ENCODE results near the gene C3orf33.

C3orf33 gene

GRCh38 chr3:155739154-155739553, 66.9 kb downstream of the C3orf33 start:
- H3K36me3 ChIP-seq (ENCODE audit: control insufficient read depth, insufficient read depth, low read length, severe bottlenecking) = no peaks in the 10 kb centered on the region
- no peak overlapping the region for H3K9ac ChIP-seq (ENCODE audit: low read length)
- peaks cover 5% of the 10 kb centered on the region for H3K4me1 ChIP-seq (ENCODE audit: control insufficient read depth, insufficient read depth, low read length)
- no peak overlapping the region for H3K4me3 ChIP-seq (ENCODE audit: low read length)
- no peaks in the 10 kb centered on the region for H3K9me3 ChIP-seq (ENCODE audit: control insufficient read depth, low read length)
- DNase-seq (ENCODE audit: low read depth) = no peak
- H3K27me3 ChIP-seq (replicated peaks; ENCODE audit: control insufficient read depth, insufficient read depth, low read length) = peaks cover 2% of the 10 kb centered on the region

- no peak for DNase-seq (ENCODE audit: low read depth)
- Histone ChIP-seq H3K4me3 (ENCODE audit: low read length) (no peak overlapping the region), H3K27me3 (replicated peaks; ENCODE audit: control insufficient read depth, insufficient read depth, low read length) (peaks cover 2% of the 10 kb centered on the region), H3K9me3 (ENCODE audit: control insufficient read depth, low read length) (no peaks in the 10 kb centered on the region), H3K4me1 (ENCODE audit: control insufficient read depth, insufficient read depth, low read length) (peaks cover 2% of the 10 kb centered on the region), H3K36me3 (ENCODE audit: control insufficient read depth, insufficient read depth, low read length, severe bottlenecking) (no peaks in the 10 kb centered on the region), H3K9ac (ENCODE audit: low read length) (no peak overlapping the region)
These were observed 67.5 kb downstream of the C3orf33 start for GRCh38 chr3:155738580-155739076.

GRCh38 chr3:155737844-155738460, 68.1 kb downstream of the C3orf33 start:
- Histone ChIP-seq H3K9me3 (ENCODE audit: control insufficient read depth, low read length) (no peaks in the 10 kb centered on the region), H3K4me3 (ENCODE audit: low read length) (no peak overlapping the region), H3K27me3 (replicated peaks; ENCODE audit: control insufficient read depth, insufficient read depth, low read length) (peaks cover 2% of the 10 kb centered on the region), H3K36me3 (ENCODE audit: control insufficient read depth, insufficient read depth, low read length, severe bottlenecking) (no peaks in the 10 kb centered on the region), H3K4me1 (ENCODE audit: control insufficient read depth, insufficient read depth, low read length) (no peaks in the 10 kb centered on the region), H3K9ac (ENCODE audit: low read length) (no peak overlapping the region)
- no peak for DNase-seq (ENCODE audit: low read depth)

- Histone ChIP-seq H3K9me3 (ENCODE audit: control insufficient read depth, low read length) (no peaks in the 10 kb centered on the region), H3K4me1 (ENCODE audit: control insufficient read depth, insufficient read depth, low read length) (no peaks in the 10 kb centered on the region), H3K4me3 (ENCODE audit: low read length) (no peak overlapping the region), H3K27me3 (replicated peaks; ENCODE audit: control insufficient read depth, insufficient read depth, low read length) (no peaks in the 10 kb centered on the region), H3K36me3 (ENCODE audit: control insufficient read depth, insufficient read depth, low read length, severe bottlenecking) (no peaks in the 10 kb centered on the region), H3K9ac (ENCODE audit: low read length) (no peak overlapping the region)
- DNase-seq (ENCODE audit: low read depth) = no peak
These were observed 69.7 kb downstream of the C3orf33 start for GRCh38 chr3:155736381-155736780.

- H3K4me3 ChIP-seq (ENCODE audit: low read length) = no peak overlapping the region
- H3K9me3 ChIP-seq (ENCODE audit: control insufficient read depth, low read length) = no peaks in the 10 kb centered on the region
- DNase-seq (ENCODE audit: low read depth) = no peak
- no peak overlapping the region for H3K9ac ChIP-seq (ENCODE audit: low read length)
- H3K4me1 ChIP-seq (ENCODE audit: control insufficient read depth, insufficient read depth, low read length) = no peaks in the 10 kb centered on the region
- no peaks in the 10 kb centered on the region for H3K27me3 ChIP-seq (replicated peaks; ENCODE audit: control insufficient read depth, insufficient read depth, low read length)
- H3K36me3 ChIP-seq (ENCODE audit: control insufficient read depth, insufficient read depth, low read length, severe bottlenecking) = no peaks in the 10 kb centered on the region
These were observed 75.2 kb downstream of the C3orf33 start for GRCh38 chr3:155730843-155731242.

GRCh38 chr3:155727836-155728235, 78.2 kb downstream of the C3orf33 start:
- H3K9ac ChIP-seq (ENCODE audit: low read length) = no peak overlapping the region
- H3K4me1 ChIP-seq (ENCODE audit: control insufficient read depth, insufficient read depth, low read length) = no peaks in the 10 kb centered on the region
- H3K4me3 ChIP-seq (ENCODE audit: low read length) = no peak overlapping the region
- H3K27me3 ChIP-seq (replicated peaks; ENCODE audit: control insufficient read depth, insufficient read depth, low read length) = no peaks in the 10 kb centered on the region
- DNase-seq (ENCODE audit: low read depth) = no peak
- H3K36me3 ChIP-seq (ENCODE audit: control insufficient read depth, insufficient read depth, low read length, severe bottlenecking) = no peaks in the 10 kb centered on the region
- H3K9me3 ChIP-seq (ENCODE audit: control insufficient read depth, low read length) = no peaks in the 10 kb centered on the region

GRCh38 chr3:155714295-155714718, 91.8 kb downstream of the C3orf33 start:
- H3K9ac ChIP-seq (ENCODE audit: low read length) = no peak overlapping the region
- H3K4me1 ChIP-seq (ENCODE audit: control insufficient read depth, insufficient read depth, low read length) = peaks cover 8% of the 10 kb centered on the region
- H3K4me3 ChIP-seq (ENCODE audit: low read length) = no peak overlapping the region
- no peak for DNase-seq (ENCODE audit: low read depth)
- H3K9me3 ChIP-seq (ENCODE audit: control insufficient read depth, low read length) = peaks cover 8% of the 10 kb centered on the region
- no peaks in the 10 kb centered on the region for H3K27me3 ChIP-seq (replicated peaks; ENCODE audit: control insufficient read depth, insufficient read depth, low read length)
- H3K36me3 ChIP-seq (ENCODE audit: control insufficient read depth, insufficient read depth, low read length, severe bottlenecking) = no peaks in the 10 kb centered on the region
